Panc1 (cell line): Measurements from ENCODE around the gene CAMSAP2. TPM values are rescaled to one million over a fixed set of nuclear protein-coding genes. Genes with fewer than 3 reads are reported as not detected.
"Not testable (repeated sequence)": the region's sequence is repeated elsewhere in the genome, so short reads cannot be mapped to it uniquely, and the experiment has no call there.

ENCODE experiments used
- ATAC-seq: fragments of 200-7000 bp; cut with Tn5 transposase; 2 replicates; pipeline ENCODE4 v1.9.1; 2020; ENCODE audit warnings: mild to moderate bottlenecking, moderate library complexity
- BruUV-seq: library from RNA; stranded (reverse); fragments of 400-500 nt; replicated peaks from 2 replicates; lab custom pipeline; 2021; lab: Mats Ljungman, UMichigan
- CTCF ChIA-PET: fragments of 300-600 bp; sonication (Branson Sonifier 250); formaldehyde crosslinking; loops from one replicate; lab custom pipeline; 2022; ENCODE audit warnings: antibody characterized with exemption; lab: Charles Lee
- POLR2A ChIA-PET: fragments of 300-600 bp; sonication (Branson Sonifier 250); formaldehyde crosslinking; loops from one replicate; lab custom pipeline; 2022; ENCODE audit warnings: antibody characterized with exemption; lab: Charles Lee
- DNase-seq: peaks from one replicate; pipeline ENCODE4 v3.0.0-alpha.2; 2010; ENCODE audit warnings: low read depth, low spot score
- H3K27ac ChIP-seq: 2 replicates; pipeline ENCODE4 v1.5.1; 2011; ENCODE audit warnings: mild to moderate bottlenecking, low read length, inconsistent platforms
- H3K27me3 ChIP-seq: fragments of 200-500 bp; sonication (Bioruptor generic); 2 replicates; pipeline ENCODE4 v1.6.0; 2014; ENCODE audit warnings: low read length, inconsistent platforms; ENCODE audit not compliant: control insufficient read depth, insufficient read depth
- H3K36me3 ChIP-seq: fragments of 200-500 bp; sonication (Bioruptor generic); 2 replicates; pipeline ENCODE4 v1.5.1; 2014; ENCODE audit warnings: inconsistent platforms, mild to moderate bottlenecking, low read length, moderate library complexity; ENCODE audit not compliant: control insufficient read depth, insufficient read depth
- H3K4me1 ChIP-seq: 2 replicates; pipeline ENCODE4 v1.5.1; 2011; ENCODE audit warnings: inconsistent platforms, mild to moderate bottlenecking, low read length, moderate library complexity; ENCODE audit not compliant: control insufficient read depth, insufficient read depth
- H3K4me3 ChIP-seq, 2 experiments: 2 replicates each; pipeline ENCODE4 v1.5.1; 2011 to 2012; ENCODE audit warnings: low read depth in 2 of 2, low read length in 2 of 2, mild to moderate bottlenecking in 2 of 2, inconsistent platforms in 1 of 2, moderate library complexity in 1 of 2
- H3K9me3 ChIP-seq: fragments of 200-500 bp; sonication (Bioruptor generic); 2 replicates; pipeline ENCODE4 v1.5.1; 2014; ENCODE audit warnings: low read depth, mild to moderate bottlenecking, inconsistent platforms, low read length, moderate library complexity; ENCODE audit not compliant: control insufficient read depth, insufficient read depth
- CTCF ChIP-seq: fragments of 450-650 bp; IDR thresholded peaks from 2 replicates; pipeline ENCODE4 v1.5.1; 2017; ENCODE audit warnings: mild to moderate bottlenecking
- POLR2AphosphoS5 ChIP-seq: IDR thresholded peaks from 2 replicates; pipeline ENCODE4 v1.6.1; 2012; ENCODE audit warnings: mild to moderate bottlenecking, low read depth, low read length, moderate library complexity
- REST ChIP-seq, 2 experiments: IDR thresholded peaks; 2 replicates each; pipeline ENCODE4 v1.6.1; 2011 to 2012; ENCODE audit warnings: low read depth in 2 of 2, control low read depth in 1 of 2, low read length in 1 of 2, mild to moderate bottlenecking in 1 of 2, moderate library complexity in 1 of 2; ENCODE audit not compliant: insufficient read depth in 1 of 2
- SIN3A ChIP-seq: IDR thresholded peaks from 2 replicates; pipeline ENCODE4 v1.6.1; 2012; ENCODE audit warnings: low read depth, mild to moderate bottlenecking, low read length, moderate library complexity, borderline replicate concordance; ENCODE audit not compliant: insufficient read depth
- TCF7L2 ChIP-seq: IDR thresholded peaks from 2 replicates; pipeline ENCODE4 v1.6.1; 2011; ENCODE audit warnings: mild to moderate bottlenecking, low read depth, low read length, inconsistent platforms
- in situ Hi-C: cut with HindIII; loops from 2 replicates; pipeline ENCODE4 v1.10.0; 2016; ENCODE audit warnings: low sequenced_read_pairs, low pct_unique_long_range_greater_than_20kb
- intact Hi-C: fragments of 100-400 bp; cut with micrococcal nuclease; formaldehyde crosslinking; loops from one replicate; pipeline ENCODE4 v1.10.0; 2022; ENCODE audit not compliant: unreplicated experiment
- total RNA-seq: library from RNA; stranded (reverse); gene quantifications from one replicate; pipeline ENCODE4 v1.2.1, GENCODE V29; 2021; ENCODE audit not compliant: unreplicated experiment

CAMSAP2 gene
- total RNA-seq, 1 experiment from 2014 or later, result 40.1 TPM

GRCh38 chr1:200808846-200809245 lies 70.2 kb downstream of the CAMSAP2 start:
- Histone ChIP-seq H3K4me1 (no peaks in the 10 kb centered on the region), H3K36me3 (peaks cover 4% of the 10 kb centered on the region), H3K27ac (no peak overlapping the region), H3K9me3 (no peaks in the 10 kb centered on the region), H3K27me3 (no peaks in the 10 kb centered on the region), H3K4me3 (no peak overlapping the region)
- ChIA-PET CTCF (no interaction called here), POLR2A (no interaction called here)
- in situ Hi-C loops, result no loop called here
- intact Hi-C loops, result no loop called here
- no TSS peak for BruUV-seq
- TF ChIP-seq SIN3A (no peak), TCF7L2 (no peak), POLR2AphosphoS5 (no peak), CTCF (no peak), REST (IDR thresholded peaks at IDR 0.05; ENCODE audit: insufficient read depth in 1 of 2, low read depth in 2 of 2, low read length in 1 of 2) (no peak)
- no peak for DNase-seq
- ATAC-seq, result no peak

- H3K36me3 ChIP-seq, result peaks cover 9% of the 10 kb centered on the region
- TF ChIP-seq REST (IDR thresholded peaks at IDR 0.05; ENCODE audit: insufficient read depth in 1 of 2, low read depth in 2 of 2, low read length in 1 of 2), result no peak
- no peak for TF ChIP-seq SIN3A
- no peak for TF ChIP-seq CTCF
- TF ChIP-seq POLR2AphosphoS5, result no peak
- TF ChIP-seq TCF7L2, result no peak
- H3K4me1 ChIP-seq, result no peaks in the 10 kb centered on the region
- no TSS peak for BruUV-seq
- in situ Hi-C loops (no loop called here), intact Hi-C loops (no loop called here)
- no peaks in the 10 kb centered on the region for H3K9me3 ChIP-seq
- no peak overlapping the region for H3K4me3 ChIP-seq
- DNase-seq, result no peak
- POLR2A ChIA-PET, result no interaction called here
- H3K27me3 ChIP-seq, result no peaks in the 10 kb centered on the region
- ATAC-seq, result no peak
- no peak overlapping the region for H3K27ac ChIP-seq
- CTCF ChIA-PET, result no interaction called here
Observed at GRCh38 chr1:200811704-200812103, 73.0 kb downstream of the CAMSAP2 start.

GRCh38 chr1:200816624-200817224 lies 78.0 kb downstream of the CAMSAP2 start:
- BruUV-seq, DNase-seq, ATAC-seq, intact Hi-C loops, H3K4me3 ChIP-seq, in situ Hi-C loops, H3K27me3 ChIP-seq, CTCF ChIA-PET, H3K27ac ChIP-seq, H3K9me3 ChIP-seq, POLR2A ChIA-PET, H3K4me1 ChIP-seq: not testable (repeated sequence)
- H3K36me3 ChIP-seq, result peaks cover 11% of the 10 kb centered on the region
